ENCODE results near the gene CPE.
"Not testable (repeated sequence)": the region's sequence is repeated elsewhere in the genome, so short reads cannot be mapped to it uniquely, and the experiment has no call there.

Gene CPE

DNA sequence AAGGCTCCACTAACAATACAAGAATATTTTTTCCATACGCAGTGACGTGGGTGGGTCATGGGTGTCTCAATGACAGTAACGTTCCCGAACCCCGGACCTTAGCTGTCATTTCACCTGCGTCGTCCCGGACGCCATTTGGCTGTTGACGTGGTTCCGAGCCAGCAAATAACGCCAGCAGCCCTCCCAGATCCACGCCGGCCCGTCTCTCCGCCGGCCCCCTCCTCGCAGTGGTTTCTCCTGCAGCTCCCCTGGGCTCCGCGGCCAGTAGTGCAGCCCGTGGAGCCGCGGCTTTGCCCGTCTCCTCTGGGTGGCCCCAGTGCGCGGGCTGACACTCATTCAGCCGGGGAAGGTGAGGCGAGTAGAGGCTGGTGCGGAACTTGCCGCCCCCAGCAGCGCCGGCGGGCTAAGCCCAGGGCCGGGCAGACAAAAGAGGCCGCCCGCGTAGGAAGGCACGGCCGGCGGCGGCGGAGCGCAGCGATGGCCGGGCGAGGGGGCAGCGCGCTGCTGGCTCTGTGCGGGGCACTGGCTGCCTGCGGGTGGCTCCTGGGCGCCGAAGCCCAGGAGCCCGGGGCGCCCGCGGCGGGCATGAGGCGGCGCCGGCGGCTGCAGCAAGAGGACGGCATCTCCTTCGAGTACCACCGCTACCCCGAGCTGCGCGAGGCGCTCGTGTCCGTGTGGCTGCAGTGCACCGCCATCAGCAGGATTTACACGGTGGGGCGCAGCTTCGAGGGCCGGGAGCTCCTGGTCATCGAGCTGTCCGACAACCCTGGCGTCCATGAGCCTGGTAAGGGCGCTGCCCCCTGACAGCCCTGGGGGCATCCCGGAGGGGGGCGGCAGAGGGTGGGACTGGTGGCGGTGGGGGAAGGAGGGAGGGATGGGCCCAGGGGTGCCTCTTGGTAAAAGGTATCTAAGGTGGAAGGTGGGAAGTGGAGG is at the start of gene CPE:
TSS of gene CPE (plus strand) at position 264 of the 933 bp plus-strand sequence. CDS start at position 478, 214 bp downstream.
- peak; percentile 30 to 50 for DNase-seq

DNA sequence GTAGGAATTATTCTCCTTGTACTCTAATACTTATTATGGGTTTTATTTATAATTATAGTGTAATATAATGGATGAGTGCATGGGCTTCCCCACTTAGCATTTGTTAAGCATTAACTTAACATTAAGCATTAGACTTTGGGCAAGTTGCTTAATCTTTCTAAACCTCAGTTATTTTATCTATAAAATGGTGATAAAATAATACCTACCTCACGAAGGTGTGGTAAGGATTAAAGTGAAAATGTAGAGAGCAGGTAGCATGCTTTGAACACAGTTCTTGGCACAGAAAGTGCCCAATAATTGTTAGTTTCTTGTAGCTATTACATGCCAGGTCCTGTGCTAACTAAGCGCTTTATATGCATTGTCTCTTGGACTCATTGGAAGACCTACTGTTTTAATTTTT is 48.7 kb upstream of the CPE start:
- DNase-seq, result no peak

DNA sequence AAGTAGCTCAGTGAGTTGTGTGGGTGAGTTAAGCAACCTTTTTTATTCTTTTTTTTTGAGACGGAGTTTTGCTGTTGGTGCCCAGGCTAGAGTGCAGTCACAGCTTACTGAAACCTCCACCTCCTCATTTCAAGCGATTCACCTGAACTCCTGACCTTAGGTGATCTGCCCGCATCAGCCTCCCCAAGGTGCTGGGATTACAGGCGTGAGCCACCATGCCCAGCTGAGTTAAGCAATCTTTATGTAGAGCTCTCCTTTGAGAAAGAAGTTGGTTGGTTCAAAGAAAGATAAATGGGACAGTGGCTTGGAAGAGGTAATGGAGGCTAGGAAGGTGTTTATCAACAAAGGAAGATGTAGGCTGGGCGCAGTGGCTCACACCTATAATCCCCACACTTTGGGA is 48.1 kb upstream of the CPE start:
- no peak for DNase-seq

DNA sequence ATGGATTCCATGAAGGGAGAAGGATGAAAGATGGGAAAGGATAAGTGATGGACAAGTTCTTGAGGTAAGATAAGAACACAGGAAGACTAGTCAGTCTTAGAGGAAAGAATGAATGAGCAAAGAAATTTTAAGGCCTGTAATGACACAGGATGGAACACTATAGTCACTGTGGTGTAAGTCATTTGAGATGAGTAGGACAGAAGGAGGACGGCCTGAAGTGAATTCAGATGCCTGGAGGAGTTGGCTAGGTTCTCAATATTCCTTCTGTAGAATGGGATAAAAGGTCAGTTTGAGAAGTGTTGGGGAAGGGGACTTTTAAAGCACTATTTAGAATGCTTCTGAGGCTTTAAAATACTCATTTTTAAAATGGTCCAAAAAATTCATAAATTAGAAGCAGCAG is 47.4 kb upstream of the CPE start:
- DNase-seq, result no peak

DNA sequence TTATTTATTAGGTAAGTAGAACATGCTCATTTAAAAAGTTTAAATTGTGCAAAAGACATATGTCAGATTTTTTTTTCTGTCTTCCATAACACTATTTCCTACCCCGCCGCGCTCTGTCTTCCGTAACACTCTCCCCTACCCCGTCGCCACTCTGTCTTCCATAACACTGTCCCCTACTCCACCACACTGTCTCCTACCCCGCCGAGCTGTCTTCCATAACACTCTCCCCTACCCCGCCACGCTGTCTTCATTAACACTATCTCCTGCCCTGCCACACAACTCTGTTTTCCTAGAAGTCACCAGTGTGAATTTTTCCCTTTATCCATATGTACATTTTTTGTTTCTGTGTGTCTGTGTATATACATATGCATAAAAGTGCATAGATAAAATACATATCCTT is 47.0 kb upstream of the CPE start:
- no peak for DNase-seq

DNA sequence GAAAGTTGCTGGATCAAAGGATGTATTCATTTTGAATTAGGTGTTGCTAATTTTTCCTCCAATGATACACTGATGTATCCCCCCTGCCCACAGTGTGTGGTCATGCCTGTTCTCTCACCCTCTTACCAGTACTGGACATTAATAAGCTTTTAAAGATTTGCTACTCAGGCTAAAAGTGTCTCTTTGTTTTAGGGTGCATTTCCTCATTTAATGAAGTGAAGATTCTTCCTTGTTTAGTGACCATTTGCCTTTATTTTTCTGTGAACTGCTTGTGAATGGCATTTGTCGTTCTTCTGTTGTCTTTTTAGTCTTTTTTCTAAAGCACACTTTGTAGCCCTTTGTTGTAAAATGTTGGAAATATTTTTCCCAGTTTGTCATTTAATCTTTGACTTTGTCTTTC is 46.3 kb upstream of the CPE start:
- no peak for DNase-seq

DNA sequence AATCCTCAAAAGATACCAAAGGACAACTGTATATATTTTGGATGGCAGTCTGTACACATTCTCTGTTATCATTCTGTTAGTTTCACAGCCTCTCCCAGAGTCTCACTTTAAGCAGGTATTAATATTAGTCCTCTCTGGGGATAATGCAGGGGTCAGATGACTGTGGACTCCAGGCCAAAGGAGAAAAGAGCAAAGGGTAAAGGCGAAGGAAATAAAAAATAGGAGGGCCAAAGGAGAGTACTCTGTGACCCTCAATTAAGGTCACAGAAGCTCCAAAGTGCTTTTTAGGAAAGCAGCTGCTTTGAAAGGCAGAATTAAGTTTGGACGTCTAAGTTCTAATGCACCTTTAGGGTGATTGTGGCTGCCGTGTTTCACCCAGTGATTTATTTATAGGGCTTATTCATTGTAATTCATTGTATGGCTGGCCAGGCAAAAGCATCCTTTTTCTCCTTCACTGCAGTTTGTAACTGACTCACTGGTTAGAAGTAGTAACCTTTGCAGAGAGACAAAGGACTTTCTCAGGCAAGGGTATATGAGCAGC is 43.6 kb upstream of the CPE start:
- DNase-seq, result no peak

DNA sequence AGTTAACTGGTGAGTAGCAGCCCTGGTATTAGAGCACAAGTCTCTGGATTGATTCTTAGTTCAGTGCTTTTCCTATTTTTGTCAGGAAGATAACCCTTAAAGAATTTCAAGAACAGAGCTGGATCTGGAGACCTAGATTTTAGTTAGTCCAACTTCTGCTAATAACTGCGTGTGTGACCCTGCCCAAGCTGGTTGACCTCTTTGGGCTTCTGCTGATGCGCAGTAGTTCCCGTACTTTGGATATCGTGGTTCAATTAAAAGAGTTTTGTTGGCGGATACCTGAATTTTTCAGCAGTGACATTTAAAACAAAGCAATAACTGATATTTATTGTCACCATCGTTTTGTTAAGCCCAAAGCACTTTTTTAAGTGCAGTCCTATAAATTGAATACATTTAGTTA is 42.1 kb upstream of the CPE start:
- no peak for DNase-seq

DNA sequence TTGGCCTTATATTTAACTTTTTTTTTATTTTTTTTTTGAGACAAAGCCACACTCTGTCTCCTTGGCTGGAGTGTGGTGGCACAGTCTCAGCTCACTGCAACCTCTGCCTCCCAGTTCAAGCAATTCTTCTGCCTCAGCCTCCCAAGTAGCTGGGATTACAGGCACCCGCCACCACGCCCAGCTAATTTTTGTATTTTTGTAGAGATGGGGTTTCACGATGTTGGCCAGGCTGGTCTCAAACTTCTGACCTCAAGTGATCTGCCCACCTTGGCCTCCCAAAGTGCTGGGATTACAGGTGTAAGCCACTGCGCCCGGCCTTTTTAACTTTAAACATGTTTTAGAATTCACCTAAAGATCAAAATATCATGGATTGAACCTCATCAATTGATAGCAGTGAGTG is 36.5 kb upstream of the CPE start:
- DNase-seq, result not testable (repeated sequence)

DNA sequence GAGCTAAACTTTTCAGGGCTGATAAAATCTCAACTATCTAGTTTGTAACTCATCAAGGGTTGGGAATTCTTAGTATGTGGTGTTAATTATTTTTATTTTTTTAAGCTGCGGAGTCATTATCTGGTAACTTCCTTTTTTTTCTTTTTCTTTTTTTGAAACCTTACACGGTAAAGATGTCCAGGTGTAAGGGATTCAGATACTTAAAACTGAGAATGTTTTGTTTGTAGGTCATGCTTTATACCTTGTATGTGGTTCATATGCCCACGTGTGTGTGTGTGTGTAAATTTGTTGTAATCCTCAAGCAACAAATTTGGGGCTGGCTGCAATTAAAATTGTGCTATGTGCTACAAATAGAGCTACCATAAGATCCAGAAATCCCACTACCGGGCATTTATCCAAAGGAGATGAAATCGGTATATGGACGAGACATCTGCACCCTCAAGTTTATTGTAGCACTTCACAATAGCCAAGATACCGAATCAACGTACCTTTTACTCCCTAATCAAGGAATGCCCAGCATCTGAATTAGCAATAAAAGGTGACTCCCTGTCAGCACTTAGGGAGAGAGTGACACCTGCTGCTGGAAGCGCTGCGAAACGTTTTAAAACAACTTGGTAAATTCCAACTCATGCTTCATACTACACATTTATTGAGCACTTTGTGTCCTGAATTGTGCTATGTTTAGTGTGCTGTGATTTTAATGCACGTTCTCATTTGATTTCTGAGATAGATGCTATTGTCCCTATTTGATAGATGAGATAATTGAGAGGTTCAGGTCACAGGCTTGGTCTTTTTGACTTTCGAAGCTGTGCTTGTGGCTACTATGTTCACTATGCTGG is 35.2 kb upstream of the CPE start:
- no peak for DNase-seq

DNA sequence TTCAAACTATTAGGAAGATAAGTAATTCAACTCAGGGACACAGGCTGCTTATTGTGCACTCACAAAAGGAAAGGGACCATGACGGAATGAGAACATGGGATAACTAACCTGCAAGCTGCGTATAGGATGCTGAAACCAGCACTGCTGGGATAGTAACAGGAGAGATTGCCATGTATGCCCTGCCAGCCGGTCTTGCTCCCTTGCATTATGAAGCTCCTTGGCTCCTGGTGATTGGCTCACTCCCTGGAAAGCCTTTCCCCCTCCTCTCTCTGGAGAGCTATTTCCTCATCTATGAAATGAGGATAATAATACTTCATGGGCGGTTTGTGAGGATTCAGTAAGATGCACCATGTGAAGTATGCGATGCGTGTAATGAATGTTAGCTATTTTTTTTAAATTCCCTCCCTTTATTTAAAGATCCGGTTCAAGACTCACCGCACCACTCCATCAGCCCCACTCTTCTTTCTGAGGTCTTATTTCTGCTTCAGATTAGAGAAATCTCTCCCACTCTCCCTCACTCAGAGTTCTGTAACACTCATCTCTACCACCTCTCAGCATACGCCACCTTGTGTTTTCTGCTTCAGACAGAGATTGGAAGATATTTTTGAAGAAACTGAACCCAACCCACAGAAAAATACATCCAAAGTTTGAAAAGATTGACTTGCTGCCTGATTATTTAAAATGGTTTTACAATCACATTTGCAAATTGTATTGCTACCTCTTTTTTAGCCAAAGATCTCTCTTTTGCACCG is 33.0 kb upstream of the CPE start:
- no peak for DNase-seq

DNA sequence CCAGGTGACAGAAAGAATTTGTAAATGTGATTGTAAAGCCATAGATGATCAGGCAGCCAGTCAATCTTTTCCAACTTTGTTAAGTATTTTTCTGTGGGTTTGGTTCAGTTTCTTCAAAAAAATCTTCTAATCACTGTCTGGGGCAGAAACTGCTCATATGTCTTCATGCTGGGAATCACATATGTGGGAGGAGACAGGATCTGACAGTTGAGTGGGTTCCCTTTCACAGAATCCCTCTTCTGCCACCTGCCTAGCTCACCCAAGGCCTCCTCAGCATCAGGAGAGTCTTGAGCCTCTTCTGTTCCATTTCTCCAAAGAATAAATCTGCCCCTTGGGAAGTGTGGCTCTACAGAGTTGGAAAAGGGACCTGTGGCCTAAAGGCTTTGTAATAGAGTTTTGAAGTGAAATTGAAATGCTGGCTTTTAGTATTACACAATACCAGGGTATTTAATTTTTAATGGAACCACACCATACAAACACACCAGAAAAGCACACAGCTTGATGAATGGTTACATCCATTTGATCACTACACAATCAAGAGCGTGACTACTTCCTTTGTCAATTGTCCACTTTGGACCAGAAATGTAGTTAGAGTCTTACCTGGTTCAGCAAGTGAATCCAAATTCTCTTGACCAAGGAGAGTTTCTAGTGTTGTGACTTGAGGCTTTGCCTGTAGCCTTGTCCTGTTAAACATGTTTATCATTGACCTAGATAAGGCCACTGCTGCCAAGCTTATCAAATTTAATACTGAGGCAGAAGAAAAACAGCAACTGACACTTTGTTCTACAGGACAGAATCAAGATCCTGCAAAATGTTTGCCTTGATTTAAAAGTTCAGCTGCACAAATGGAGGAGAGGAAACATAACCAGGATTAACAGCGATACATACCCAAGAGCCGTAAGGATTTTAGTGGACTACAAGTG is 30.9 kb upstream of the CPE start:
- no peak for DNase-seq

DNA sequence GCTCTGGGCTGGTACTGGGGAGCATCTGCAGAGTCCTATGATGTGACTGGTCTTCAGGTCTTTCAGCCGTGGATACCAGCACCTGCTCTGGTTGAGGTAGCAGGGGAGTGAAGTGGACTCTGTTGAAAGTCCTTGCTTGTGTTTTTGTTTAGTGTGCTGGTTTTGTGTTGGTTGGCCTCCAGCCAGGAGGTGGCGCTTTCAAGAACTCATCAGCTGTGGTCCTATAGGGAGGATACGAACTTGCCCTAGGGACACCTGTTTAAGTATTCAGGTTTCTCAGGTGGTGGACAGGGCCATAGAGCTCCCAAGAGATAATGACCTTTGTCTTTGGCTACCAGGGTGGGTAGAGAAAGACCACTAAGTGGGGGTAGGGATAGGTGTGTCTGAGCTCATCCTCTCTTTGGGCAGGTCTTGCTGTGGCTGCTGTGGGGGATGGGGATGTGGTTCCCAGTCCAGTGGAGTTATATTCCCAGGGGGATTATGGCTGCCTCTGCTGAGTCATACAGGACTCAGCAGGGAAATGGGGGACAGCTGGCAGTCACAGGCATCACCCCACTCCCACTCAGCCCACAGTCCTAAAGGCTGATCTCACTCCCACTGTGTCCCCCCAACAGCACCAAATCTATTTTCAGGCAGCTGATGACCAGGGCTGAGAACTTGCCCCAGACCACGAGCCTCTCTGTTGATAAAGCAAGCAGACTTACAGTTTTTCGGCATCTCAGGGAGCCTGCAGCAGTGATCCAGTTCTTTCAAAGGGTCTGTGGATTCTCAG is 27.3 kb upstream of the CPE start:
- DNase-seq, result no peak

DNA sequence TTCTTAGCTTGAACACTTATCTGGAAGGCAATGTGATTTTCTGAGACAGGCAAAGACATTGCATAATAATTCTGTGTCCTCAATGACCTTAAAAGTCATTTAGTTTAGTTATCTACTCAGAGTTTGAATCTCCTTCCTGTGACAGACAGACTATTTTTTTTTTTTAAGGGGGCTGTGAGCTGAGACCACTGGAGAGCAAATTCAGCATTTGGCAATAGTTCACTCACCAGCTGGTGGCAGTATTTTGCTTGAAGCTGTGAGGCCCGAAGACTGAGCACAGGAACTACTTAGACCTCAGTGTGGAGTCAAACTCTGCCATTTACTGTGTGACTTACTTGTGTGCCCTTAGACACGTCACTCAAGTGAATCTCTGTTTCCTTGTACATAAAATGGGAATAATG is 22.9 kb upstream of the CPE start:
- DNase-seq, result no peak

DNA sequence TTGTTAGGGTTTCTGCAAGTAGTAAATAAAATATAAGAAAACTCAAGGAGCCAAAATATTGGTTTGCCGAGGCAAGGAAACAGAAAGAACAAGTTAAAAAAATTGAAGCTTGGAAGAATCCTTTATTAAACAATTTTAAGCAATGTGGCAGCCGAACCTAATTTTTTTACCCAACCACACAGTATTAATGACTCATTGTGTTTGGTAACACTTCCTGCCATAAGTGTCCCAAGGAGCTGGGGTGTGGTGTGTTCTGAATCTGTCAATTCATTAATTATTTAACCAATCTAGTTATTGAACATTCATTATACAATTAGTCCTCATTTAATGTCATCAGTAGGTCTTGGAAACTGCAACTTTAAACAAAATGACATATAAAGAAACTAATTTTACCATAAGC is 19.3 kb upstream of the CPE start:
- no peak for DNase-seq

DNA sequence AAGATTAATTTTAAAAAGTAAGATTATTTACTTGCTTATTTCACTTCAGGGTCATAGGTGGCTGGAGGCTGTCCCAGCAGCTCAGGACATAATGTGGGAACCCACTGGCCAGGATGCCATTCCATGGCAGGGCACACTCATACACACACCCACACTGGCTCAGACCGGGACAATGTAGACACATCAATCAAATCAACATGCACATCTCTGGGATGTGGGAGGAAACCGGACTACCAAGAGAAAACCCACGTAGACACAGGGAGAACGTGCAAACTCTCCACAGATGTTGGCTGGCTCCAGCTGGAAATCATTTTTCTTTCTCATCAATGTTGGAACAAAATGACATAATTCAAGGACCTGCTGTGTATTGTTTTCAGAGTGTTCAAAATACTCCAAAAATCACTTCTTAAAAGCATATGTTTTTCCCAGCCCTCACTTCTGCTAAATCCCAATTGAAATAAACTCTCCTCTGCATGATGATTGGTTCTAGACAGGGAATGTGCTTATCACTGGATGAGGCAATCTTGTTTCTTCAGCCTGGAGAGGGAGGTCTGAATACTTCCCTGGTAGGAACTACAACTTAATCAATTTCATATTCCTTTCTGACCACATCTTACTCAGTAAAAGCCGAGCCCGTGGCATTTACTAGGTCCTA is 18.6 kb upstream of the CPE start:
- DNase-seq, result no peak

DNA sequence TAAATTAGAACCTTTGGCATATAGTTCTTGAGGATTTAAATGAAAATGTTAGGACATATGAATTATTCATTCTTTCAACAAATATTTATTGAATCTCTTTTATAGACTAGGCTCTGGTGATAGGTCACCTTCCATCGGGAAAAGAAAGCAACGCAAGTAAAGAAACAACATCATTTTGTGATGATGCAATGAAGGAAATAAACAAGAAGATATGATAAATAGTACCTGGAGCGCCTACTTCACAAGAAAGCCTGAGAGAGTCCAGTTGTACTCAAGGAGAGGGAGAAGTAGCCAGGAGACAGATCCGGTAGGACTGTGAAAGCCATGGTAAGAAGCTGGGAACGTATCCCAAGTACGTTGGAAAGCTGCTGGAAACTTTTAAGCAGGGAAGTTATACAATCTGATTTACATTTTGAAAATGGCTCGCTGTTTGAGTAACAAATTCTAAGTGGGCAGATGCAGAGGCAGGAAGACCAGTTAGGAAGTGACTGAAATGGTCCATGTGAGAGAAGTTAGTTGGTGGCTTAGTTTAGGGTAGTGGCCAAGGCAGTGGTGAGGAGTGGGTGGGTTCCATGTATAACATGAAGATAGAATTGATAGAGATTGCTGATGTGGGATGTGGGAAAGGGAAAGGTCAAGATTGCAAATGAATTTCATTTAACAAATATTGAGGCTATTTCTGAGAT is 17.7 kb upstream of the CPE start:
- DNase-seq, result no peak

DNA sequence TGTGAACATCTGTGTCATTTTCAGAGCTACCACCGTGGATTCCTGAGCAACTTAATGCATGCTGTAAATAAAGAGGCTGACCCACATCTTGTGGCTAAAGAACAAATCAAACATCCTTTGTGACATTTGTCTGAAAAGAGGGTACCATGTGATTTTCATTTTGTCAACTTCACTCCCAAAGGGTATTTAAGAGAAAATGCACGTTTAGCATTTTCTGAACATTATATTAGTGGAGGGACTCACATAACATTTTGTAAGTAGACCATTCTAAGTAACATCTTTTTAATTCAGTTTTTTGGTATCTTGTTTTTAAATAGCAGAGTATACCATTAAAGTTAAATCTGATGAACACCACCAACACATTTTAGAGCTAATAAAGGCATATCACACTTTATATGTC is 17.0 kb upstream of the CPE start:
- DNase-seq, result no peak

DNA sequence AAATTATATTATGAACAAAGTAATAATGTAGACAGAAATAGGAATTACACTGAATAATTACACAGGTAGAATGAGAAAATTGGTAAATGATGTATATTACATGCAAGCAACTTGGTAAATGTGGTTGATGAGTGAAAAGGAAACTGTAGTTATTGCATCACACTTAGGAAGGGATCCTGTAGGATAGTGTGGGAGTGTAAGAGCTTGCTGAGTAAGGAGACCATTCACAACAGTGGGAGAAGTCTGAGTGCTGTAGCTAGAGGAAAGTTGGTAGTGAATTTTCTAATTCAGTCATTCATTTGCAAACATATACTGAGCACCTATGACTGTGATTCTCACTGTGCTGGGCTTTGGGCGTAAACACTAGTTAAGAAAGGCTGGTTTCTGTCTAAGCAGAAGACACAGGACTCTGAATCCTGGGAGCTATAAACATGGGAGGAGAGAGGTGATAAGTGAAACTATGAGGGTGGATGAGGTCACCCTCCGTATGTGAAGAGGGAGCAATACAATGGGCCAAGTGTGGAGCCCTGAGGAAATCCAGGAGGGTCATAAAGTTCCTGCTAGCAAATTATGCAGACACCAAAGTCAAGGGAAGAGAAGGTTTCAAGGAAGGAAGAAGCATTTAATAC is 14.2 kb upstream of the CPE start:
- DNase-seq, result no peak
